Epithelial cell of prostate (primary cell): ENCODE data around the gene UBE2D4.
A peak's percentile ranks its signal among the peaks of the same experiment; 100 is the strongest.

ENCODE experiments used
- DNase-seq: peaks from one replicate; pipeline ENCODE4 v3.0.0-alpha.2; 2011; ENCODE audit warnings: low read depth, low spot score
- H3K27ac ChIP-seq: fragments of 450-650 bp; 2 replicates; pipeline ENCODE4 v1.5.1; 2017; ENCODE audit warnings: mild to moderate bottlenecking

The UBE2D4 gene

GRCh38 chr7:43906331-43907010, 19.8 kb upstream of the UBE2D4 start, which contains the start of gene URGCP:
URGCP (minus strand) TSS chr7:43906596; CDS start chr7:43906575, 21 bp downstream.
- H3K27ac ChIP-seq, result peak within 1 kb of the TSS; percentile 85

GRCh38 chr7:43914795-43915194, 11.4 kb upstream of the UBE2D4 start:
- H3K27ac ChIP-seq, result no peak overlapping the region
- no peak for DNase-seq

More at GRCh38 chr7:43906331-43907010, 19.8 kb upstream of the UBE2D4 start, which contains the start of gene URGCP:
- DNase-seq, result no peak

- DNase-seq, result no peak
Measured at GRCh38 chr7:43915907-43916306, 10.3 kb upstream of the UBE2D4 start.

GRCh38 chr7:43921423-43921822, 4.8 kb upstream of the UBE2D4 start:
- H3K27ac ChIP-seq, result no peak overlapping the region
- DNase-seq, result no peak

More at GRCh38 chr7:43915907-43916306, 10.3 kb upstream of the UBE2D4 start:
- no peak overlapping the region for H3K27ac ChIP-seq

GRCh38 chr7:43922726-43923125, 3.5 kb upstream of the UBE2D4 start:
- H3K27ac ChIP-seq, result no peak overlapping the region
- no peak for DNase-seq

- no peak for DNase-seq
- peak overlapping the region; percentile 82 for H3K27ac ChIP-seq
Measured at GRCh38 chr7:43926798-43927123, 525 bp downstream of the UBE2D4 start.

- H3K27ac ChIP-seq, result no peak overlapping the region
- DNase-seq, result no peak
Measured at GRCh38 chr7:43927810-43928209, 1.6 kb downstream of the UBE2D4 start.

- no peak for DNase-seq
- H3K27ac ChIP-seq, result no peak overlapping the region
Measured at GRCh38 chr7:43929529-43930457, 3.6 kb downstream of the UBE2D4 start.

- H3K27ac ChIP-seq, result no peak overlapping the region
Measured at GRCh38 chr7:43931346-43931745, 5.1 kb downstream of the UBE2D4 start.

GRCh38 chr7:43933902-43934560, 7.8 kb downstream of the UBE2D4 start:
- H3K27ac ChIP-seq, result no peak overlapping the region
- no peak for DNase-seq

More at GRCh38 chr7:43931346-43931745, 5.1 kb downstream of the UBE2D4 start:
- no peak for DNase-seq

- no peak for DNase-seq
- no peak overlapping the region for H3K27ac ChIP-seq
Measured at GRCh38 chr7:43937444-43937843, 11.2 kb downstream of the UBE2D4 start.

- H3K27ac ChIP-seq, result no peak overlapping the region
- no peak for DNase-seq
Measured at GRCh38 chr7:43938892-43939482, 12.8 kb downstream of the UBE2D4 start.

GRCh38 chr7:43942250-43942649, 16.0 kb downstream of the UBE2D4 start:
- no peak for DNase-seq

GRCh38 chr7:43942997-43943396, 16.8 kb downstream of the UBE2D4 start:
- H3K27ac ChIP-seq, result no peak overlapping the region
- no peak for DNase-seq

More at GRCh38 chr7:43942250-43942649, 16.0 kb downstream of the UBE2D4 start:
- no peak overlapping the region for H3K27ac ChIP-seq

- H3K27ac ChIP-seq, result no peak overlapping the region
- no peak for DNase-seq
Measured at GRCh38 chr7:43943417-43944187, 17.4 kb downstream of the UBE2D4 start.

GRCh38 chr7:43944286-43944685, 18.1 kb downstream of the UBE2D4 start:
- H3K27ac ChIP-seq, result no peak overlapping the region
- DNase-seq, result no peak

- no peak overlapping the region for H3K27ac ChIP-seq
- DNase-seq, result no peak
Measured at GRCh38 chr7:43952028-43952427, 25.8 kb downstream of the UBE2D4 start.

- no peak overlapping the region for H3K27ac ChIP-seq
- DNase-seq, result no peak
Measured at GRCh38 chr7:43953071-43953470, 26.8 kb downstream of the UBE2D4 start.

GRCh38 chr7:43954524-43955228, 28.4 kb downstream of the UBE2D4 start:
- H3K27ac ChIP-seq, result no peak overlapping the region
- peak; percentile 10 for DNase-seq
